GM19452 (cell line): ENCODE results near the gene OR4D9.

ENCODE experiments used
- ATAC-seq: cut with Tn5 transposase; IDR thresholded peaks from one replicate; pipeline ENCODE4 v1.9.1; 2021; ENCODE audit not compliant: unreplicated experiment

Gene OR4D9

DNA sequence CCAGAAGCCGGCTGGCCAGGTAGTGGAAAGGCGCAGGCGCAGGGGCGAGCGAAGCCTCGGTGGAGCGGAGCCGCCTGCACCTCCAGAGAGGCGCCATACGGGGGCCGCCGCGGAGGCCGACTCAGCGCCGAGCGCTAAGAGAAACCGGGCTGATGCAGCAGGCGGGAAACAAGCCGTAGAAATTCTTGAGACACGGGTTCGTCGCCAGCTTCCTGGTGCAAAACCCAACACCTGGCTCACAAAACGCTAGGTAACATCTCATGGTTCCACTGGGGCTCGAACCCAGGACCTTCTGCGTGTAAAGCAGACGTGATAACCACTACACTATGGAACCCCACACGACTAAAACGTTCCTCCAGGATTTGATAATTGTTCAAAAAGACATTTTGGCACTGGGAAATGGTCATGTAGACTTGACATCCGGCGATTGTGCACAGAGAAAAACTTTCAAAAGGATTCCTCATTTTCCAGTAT, 39.1 kb downstream of the OR4D9 start:
- peak; percentile 86 for ATAC-seq

DNA sequence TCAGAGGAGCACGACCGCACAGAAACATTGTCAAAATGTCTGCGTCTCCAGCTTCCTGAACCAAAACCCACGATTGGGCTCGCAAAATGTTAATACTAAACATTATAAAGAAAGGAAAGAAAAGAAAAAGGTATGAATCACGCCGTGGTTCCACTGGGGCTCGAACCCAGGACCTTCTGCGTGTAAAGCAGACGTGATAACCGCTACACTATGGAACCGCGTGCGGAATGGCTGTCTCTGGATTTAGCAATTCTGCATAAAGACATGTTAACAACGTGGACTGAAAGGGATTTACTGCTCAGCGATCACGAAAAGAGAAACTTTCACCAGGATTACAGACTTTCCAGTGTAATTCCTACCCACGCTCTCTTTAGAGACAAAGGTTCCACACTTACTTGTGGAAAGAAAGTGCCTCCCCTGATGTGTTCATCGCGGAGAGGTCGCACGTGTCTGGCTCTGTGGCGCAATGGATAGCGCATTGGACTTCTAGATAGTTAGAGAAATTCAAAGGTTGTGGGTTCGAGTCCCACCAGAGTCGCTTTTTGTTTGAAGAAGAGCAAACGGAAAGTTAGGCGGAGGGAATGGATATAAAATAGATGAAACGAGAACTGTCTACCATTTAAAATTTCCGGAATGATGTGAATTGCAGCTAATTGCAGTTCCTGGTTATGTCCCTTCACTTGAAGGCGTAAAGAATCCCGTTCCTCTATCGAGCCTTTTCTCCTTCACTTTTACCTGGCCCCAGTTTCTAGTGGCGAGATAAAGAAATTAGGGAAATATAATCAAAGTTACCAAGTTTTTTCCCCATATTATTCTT, 39.7 kb downstream of the OR4D9 start:
- ATAC-seq, result peak; percentile 36

DNA sequence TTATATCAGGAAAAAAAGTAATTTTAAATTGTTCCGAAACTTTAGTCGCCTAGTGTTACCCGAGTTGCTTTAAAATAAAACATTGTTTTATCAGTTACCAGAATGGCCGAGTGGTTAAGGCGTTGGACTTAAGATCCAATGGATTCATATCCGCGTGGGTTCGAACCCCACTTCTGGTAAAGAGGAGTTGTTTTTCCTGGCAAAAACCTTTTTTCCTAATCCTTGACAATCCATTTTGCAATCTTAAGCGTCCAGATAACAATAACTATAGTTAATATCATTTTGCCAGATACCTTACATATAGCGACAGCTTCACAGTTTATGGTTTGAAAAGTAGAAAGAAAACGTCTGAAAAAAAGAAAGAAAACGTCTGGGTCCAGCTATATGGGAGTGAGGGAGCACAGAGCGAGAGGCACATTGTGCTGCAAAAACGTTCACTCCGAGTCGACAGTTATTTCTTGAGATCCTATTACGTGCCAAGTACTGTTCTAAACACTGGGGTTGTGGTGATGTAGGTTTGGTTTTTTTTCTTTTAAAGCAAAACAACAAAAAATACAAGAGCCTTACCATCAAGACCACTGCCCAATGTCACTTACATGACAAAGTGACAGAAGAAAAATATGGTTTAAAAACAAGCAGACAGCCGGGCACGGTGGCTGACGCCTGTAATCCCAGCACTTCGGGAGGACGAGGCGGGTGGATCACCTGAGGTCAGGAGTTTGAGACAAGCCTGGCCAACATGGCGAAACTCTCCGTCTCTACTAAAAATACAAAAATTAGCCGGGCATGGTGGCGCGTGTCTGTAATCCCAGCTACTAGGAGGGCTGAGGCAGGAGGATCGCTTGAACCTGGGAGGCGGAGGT, 40.6 kb downstream of the OR4D9 start:
- ATAC-seq, result no peak

GRCh38 chr11:59552844-59553243, 41.5 kb downstream of the OR4D9 start:
- no peak for ATAC-seq

- ATAC-seq, result no peak
These were observed 42.0 kb downstream of the OR4D9 start for GRCh38 chr11:59553323-59553722.

GRCh38 chr11:59555601-59556114, 44.3 kb downstream of the OR4D9 start:
- no peak for ATAC-seq

GRCh38 chr11:59556115-59556916, 45.0 kb downstream of the OR4D9 start:
- no peak for ATAC-seq

DNA sequence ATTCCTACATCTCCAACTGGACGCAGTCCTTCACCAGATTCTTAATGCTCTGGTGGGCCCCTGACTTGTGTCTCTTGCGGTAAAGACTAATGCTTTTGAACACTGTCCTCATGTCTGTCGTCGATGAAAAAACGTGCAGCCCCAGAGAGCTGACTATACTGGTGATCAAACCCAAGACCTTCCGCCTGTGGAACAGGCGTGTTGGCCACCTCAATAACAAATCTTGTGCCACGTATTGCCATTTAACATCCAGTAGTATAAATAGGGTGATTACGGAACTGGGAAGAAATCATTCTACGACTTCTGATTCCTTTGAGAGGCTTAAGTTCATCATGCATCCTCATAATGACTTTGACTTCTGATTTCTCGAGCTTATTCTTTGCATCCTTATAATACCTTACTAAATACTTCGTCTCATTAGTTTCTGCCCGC, 45.6 kb downstream of the OR4D9 start:
- ATAC-seq, result peak; percentile 15

- no peak for ATAC-seq
These were observed 46.9 kb downstream of the OR4D9 start for GRCh38 chr11:59558270-59558643.

- ATAC-seq, result no peak
These were observed 48.5 kb downstream of the OR4D9 start for GRCh38 chr11:59559886-59560285.

GRCh38 chr11:59560290-59560701, 49.0 kb downstream of the OR4D9 start:
- ATAC-seq, result peak; percentile 34

GRCh38 chr11:59560702-59561473, 49.5 kb downstream of the OR4D9 start:
- peak; percentile 39 for ATAC-seq

- ATAC-seq, result no peak
These were observed 51.0 kb downstream of the OR4D9 start for GRCh38 chr11:59562292-59562691.
